SIG-M5 treated with dmso at 0.1 percent for 504 hours (cell line): ENCODE data around the gene YTHDC1.
"Not testable (repeated sequence)": the region's sequence is repeated elsewhere in the genome, so short reads cannot be mapped to it uniquely, and the experiment has no call there.

Source experiments
- DNase-seq: peaks from one replicate; lab custom pipeline; 2025; ENCODE audit not compliant: unreplicated experiment; lab: John Stamatoyannopoulos, UW

YTHDC1 gene

DNA sequence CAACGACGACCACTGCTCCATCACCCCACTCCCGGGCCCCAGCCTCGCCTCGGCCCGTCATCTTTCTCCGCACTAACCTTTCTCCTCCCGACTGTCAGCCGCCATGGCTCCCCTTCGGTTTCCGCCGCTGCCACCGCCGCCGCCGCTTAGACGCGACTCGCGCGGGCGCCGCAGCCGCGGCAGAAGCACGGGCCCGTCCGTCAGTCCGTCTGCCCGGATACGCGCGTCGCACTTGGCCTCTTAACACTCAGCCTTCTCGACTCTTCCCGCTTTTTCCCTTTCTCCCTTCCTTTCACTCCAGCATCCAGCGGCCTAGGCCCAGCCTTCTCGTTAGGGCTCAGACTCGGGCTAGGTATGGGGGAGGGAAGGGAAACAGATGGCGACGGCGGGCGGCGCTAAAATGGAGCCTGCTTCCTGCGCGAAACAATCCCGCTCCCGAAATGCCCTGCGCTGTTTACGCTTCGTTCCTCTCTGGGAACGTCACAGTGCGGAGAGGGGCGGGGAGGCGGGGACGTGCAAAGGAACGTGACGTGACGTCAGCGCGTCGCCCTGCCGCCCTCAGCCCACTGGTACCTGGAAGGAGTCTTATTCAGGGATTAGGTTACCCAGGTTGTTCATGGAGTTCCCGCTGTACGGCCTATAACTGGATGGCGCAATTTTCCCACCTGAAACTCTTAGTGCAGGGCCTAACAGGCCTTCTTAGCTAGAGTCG, at the start of gene YTHDC1:
Gene YTHDC1 (minus strand): TSS at position 442 of the 712 bp plus-strand sequence. CDS start 337 bp downstream, at position 105.
- DNase-seq: peak; percentile 90

DNA sequence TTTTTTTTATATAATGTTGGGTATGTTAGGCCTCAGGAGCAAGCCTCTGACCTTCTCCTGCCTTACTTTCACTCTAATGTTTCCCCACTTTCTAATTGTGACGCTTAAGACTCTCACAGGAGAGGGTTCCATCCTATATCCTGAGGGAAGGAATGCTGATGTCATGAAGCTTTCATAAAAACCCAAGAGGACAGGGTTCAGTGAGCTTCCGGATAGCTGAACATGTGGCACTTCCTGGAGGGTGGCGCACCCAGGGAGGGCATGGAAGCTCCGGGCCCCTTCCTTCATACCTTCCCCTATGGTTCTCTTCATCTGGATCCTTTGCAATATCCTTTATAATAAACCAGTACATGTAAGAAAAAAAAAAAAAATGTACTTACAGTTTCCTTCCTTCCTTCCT, 49.4 kb upstream of the YTHDC1 start:
- no peak for DNase-seq

DNA sequence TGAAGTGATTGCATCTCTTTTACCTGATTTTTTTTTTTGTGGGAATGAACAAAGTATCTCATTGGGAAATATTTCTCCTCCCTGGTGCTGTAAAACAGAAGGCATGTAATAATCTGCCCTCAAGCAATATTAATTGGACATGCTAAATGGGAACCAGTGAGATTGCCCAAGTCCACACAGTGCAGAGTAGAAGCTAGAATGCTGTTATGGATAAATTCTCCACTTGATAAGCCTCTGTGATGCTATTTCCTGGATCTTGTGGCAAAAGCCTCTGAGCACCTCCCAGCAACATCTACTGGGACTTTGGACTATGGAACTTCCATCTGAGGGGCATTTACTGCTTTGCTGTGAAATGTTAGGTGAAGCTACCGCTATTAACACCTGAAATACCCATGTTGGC, 46.9 kb upstream of the YTHDC1 start:
- DNase-seq: no peak

DNA sequence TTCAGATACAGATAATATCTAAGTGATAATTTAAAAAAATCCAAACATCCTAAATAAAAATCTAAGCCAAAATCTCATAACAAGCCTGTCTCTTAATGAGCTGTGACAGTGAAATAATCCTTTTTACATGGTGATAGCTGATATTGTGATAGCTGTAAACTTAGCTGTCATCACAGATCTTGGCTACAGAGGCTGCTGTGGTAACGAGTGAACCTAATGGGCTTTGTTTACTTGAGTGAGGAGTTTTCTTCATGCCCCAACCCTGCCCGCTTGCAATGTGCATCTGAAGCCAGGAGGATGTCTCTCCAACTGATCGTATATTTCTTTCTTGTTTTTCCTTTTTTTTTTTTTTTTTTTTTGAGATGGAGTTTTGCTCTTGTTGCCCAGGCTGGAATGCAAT, 41.5 kb upstream of the YTHDC1 start:
- no peak for DNase-seq

DNA sequence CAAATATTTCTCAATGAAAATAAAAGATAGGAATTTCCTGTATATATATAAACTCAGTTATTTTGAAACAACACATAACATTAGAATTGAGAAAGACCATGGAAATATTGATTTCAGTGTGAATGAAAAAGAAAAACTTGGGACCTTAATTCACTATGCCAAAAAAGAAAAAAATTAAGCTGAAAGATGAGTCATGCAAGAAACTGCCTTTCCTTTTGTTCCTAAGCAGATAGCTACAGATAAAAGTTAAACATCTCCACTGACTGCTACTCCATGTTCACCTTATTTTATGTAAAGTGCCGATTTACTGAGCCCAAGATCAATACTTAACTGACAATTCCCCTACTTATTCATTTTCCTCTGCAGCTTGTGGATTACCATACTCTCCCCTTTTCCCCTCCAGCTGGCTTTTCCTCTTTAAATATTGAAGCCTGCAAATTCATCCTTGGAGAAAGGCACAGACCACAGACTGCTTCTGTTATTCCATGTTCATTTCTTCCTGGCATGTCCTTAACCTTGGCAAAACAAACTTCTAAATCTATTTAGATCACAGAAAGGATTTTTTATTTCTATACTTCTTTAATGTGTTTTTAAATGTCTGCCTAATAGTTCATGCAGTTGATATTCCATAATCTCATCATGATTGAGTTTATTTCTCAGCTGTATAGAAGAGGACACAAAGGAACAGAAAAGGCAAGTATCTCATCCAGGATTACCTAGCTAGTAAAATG, 40.5 kb upstream of the YTHDC1 start:
- no peak for DNase-seq

DNA sequence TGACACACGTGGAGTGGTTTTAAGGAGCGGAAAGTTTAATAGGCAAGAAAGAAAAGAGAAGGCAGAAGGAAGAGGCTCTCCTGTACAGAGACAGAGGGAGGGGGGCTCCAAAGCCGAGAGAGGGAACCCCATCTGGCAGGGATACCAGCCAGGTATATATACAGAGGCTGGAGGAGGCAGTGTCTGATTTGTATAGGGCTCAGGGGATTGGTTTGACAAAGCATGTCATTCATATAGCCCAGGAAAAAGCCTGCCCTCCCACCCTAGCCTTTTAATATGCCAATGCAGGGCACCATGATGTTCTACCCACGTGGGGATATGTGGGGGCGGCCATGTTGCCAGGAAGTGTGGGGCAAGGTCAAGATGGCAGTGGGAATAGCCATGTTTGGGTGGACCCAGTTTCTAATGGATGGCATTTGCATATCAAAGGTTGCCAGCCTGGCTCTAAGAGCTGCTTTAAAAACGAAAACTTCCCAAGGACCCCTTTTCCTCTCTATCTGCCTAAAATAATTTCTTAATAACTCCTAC, 39.6 kb upstream of the YTHDC1 start:
- DNase-seq: not testable (repeated sequence)

DNA sequence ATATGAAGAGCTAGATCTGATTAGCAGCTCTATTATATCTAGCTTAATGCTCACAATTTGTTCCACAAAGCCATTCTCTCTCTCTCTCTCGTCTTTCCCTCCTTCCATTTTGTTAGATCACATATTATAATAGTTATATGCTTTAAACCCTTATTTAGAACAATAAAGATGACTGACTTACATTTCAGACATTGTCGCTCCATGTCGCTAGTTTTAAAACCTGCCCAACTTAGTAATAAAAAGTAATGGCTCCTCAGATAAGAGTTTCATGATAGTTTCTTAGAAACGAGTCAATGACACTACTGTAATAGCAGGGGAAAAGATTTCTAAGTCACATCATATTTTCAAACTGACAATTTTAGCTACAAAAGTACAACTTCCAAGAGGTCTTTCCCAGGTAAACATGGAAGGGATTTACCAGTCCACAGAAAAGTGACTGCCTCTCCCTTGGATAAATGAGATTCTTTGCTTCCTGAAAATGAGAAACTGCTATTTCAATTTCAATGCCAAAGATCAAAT, 38.5 kb upstream of the YTHDC1 start:
- no peak for DNase-seq

DNA sequence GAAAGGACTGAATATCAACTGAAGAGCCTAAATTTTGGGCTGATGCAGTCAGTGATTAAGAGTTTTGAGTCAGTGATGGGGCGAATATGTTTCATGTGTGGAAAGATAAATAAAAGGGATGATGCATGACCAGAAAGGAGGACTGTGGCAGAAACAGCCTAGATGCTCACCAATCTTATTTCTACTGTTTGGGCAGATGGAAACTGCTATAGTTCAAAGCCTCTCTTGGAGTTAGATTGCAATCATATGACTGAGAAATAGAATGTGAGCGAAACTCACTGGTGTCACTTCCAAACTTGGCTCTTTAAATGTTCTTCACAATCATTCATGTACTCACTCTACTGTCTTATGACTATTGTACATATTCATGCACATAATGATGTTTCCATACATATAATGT, 35.4 kb upstream of the YTHDC1 start:
- no peak for DNase-seq

DNA sequence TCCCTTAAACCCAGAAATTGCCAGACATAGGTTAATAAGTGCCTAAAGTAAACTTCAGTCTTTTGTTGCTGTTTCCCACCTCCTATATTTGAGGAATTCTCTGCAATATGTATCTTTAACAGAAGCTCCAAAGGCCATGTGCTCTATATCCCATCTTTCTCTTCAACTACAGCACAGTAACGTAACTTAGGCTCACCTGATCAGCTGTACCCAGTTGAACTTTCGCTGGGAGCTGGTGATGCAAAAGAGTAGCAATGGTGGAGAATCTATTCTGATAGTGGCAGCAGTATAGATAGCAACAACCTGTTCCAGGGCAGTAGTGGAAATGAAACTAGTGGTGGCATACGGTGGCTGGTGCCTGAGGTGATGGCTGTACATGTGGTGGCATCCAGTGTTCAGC, 33.2 kb upstream of the YTHDC1 start:
- DNase-seq: no peak

DNA sequence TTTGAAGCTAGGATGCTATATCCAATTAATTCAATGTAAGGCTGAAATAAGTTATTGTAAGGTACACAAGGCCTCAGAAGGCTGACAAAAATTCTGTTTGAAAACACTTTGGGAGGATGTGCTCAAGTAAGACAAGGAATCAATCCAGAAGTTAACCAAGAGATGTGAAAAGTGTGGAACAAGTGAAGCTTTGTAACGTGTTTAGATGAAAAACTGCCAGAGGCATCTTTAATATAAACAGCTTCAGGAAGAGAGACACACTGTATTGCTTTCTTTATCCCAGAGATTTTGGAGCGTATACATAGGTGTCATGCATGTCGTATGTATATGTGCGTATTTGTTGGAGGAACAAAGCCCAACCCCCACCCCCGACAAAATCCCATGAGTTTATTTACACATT, 28.3 kb upstream of the YTHDC1 start:
- DNase-seq: no peak

DNA sequence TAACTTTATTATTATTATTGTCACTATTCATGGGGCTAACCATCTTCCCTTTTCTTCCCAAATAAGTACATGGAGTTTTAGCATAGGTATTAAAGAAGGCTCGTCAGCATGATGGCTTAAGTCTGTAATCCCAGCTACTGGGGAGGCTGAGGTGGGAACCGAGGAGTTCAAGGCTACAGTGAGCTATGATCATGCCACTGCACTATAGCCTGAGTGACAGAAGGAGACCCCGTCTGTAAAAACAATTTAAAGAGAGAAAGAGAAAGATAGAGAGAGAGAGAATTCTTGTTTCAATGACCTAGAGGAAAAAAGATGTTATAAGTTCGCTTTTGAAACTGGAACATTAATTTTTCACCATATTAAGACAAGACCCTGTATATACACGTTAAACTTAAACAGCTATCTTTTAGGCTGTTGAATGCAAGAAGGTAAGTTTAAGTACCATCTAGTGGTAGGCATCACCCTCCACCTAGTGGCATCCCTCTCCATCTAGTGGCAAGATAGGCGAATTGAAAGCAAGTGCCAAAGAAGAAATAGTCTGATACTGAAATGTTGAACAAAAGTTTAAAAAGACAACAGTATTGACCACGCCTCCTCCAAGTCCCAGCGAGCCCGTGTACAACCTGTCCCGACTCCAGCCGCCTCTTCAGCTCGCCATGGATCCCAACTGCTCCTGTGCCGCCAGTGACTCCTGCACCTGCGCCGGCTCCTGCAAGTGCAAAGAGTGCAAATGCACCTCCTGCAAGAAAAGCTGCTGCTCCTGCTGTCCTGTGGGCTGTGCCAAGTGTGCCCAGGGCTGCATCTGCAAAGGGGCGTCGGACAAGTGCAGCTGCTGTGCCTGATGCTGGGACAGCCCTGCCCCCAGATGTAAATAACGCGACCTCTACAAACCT, 26.0 kb upstream of the YTHDC1 start:
- DNase-seq: peak; percentile 50

DNA sequence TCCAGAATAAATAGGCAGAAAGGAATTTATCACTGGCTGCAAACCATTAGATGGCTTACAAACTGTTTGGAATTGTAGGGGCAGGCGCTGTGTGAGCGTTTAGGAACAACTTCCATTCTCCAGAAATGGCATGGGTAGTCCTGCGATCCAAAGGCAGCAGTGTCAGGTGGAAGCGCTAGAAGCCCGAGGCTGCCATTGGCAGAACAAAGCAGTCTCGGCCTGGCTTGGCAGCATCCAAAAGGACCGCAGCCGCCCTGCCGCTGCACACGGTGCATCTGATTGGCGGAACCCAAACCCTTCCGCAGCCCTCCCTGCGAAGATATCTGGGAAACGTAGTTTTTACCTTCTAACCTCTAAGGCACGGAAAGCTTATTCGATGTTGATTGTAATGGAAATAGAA, 23.6 kb upstream of the YTHDC1 start:
- DNase-seq: no peak

DNA sequence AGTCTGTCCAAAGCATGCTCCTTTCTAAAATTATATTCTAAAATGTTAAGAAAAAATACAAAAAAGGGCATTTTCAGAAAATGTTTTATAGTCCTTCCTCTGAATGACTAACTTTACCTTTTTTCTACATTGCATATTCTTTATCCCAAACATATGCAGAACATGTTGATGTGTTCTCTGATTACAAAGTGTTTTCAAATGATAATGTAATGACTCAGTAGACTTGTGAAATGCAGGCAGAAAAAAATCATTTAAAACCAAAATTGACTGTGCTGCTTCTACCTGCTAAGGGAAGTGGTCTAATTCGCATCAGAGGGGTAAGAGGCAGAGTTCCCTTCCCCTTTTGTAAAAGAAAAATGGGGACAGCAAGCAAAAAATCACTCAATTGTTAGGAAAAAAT, 22.7 kb upstream of the YTHDC1 start:
- no peak for DNase-seq

DNA sequence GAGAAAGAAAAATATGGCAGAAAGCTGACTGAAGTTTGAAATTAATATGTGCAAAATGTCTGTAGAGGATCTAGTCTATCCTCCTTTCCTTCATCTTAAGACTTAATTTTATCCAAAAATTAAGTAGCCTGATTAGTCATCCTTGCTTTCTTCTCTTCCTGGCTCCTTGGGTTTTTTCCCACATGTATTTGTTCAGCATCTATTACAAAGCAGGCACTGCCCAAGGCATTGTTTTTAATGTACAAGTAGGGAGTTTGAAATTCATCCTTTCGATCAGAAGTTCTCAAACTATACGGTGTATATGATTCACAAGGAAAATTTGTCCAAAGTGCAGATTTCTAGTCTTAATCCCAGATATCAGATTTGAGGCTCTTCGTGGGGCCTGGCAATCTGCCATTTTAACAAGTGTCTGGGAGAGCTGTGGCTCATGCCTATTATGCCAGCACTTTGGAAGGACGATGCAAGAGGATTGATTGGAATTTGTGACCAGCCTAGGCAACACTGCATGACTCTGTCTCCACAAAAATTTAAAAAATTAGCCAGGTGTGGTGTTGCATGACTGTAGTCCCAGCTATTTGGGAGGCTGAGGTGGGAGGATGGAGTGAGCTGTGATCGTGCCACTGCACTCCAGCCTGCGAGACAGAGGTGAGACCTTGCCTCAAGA, 19.4 kb upstream of the YTHDC1 start:
- DNase-seq: no peak

DNA sequence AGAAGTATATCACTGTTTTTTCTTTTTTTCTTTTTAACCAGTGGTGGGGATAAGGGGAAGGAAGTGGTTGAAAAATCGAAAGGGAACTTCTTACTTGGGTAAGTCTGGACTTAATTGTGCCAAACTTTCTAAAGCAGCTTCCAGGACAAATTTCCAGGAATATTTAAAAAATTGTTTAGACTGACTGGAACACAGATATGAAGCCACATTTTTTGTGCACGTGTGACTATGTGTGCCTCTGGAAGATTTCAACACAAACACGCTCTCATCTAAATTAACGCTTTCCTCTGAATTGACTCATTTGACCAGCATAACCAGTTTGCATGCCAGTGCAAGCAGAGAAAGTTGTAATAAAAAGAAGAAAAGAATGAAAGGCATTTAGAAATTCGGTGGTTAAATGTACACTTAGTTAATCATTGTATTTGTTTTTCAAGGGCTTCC, 18.8 kb upstream of the YTHDC1 start:
- DNase-seq: peak; percentile 28

DNA sequence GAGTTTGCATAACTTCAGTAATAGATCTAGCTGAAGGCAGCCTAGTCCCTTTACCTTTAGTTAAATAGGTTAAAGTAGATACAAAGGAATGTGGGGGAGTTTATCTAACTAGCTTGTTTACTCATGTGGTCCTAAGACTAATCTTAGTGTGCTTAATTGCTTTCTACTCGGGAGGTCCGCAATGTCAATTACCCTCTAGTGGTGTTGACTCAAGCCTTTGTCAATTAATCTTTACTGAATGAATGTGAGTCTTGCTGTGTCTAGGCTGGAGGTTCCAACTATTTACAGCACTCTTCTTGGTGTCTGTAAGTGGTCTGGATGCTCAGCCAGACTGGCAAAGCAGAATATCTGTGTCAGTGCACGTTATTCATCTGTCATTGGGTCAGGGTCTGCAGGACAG, 17.9 kb upstream of the YTHDC1 start:
- no peak for DNase-seq

DNA sequence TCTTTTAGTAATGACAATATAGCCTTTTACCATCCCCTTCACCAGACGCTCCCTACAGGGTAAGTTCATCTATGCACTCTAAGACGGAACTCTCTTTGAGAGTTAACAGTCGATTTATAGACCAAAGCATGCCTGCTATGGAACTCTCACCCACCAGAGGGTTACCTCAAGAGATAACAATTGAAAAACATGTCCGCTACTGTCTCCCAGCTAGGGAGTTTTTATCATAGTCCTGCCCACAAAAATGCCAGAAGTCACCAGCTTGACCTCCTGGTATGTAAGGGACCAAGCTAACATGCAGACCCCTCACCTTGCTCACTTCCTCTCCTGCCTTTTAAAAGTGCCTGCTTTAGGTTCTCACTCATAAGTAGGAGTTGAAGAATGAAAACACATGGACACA, 16.7 kb upstream of the YTHDC1 start:
- no peak for DNase-seq

DNA sequence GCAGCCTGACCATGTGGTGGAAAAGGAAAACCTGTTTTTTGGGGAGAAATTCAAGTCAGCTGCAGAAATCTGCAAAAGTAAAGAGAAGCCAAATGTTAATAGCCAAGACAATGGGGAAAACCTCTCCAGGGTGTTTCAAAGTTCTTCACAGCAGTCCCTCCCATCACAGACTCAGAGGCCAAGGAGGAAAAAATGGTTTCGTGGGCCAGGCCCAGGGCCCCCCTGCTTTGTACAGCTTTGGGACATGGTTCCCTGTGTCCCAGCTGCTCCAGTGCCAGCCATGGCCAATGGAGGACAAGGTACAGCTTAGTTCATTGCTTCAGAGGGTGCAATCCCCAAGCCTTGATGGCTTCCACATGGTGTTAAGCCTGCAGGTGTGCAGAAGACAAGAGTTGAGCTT, 15.2 kb upstream of the YTHDC1 start:
- no peak for DNase-seq

DNA sequence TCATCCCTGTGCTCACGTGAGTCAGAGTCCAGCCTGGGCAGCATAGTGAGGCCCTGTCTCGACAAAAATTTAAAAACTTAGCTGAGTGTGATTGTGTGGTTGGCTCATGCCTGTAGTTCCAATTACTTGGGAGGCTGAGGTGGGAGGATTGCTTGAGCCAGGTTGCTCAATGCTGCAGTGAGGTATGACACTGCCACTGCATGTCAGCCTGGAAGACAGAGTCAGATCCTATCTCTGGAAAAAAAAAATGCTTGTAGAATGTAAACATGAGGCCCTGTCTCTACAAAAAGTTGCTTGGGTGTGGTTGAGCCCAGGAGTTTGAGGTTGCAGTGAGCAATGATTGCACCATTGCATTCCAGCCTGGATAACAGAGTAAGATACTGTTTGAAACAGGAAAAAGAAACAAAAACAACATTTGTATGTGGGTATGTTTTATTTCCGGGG, 11.3 kb upstream of the YTHDC1 start:
- DNase-seq: peak; percentile 30

DNA sequence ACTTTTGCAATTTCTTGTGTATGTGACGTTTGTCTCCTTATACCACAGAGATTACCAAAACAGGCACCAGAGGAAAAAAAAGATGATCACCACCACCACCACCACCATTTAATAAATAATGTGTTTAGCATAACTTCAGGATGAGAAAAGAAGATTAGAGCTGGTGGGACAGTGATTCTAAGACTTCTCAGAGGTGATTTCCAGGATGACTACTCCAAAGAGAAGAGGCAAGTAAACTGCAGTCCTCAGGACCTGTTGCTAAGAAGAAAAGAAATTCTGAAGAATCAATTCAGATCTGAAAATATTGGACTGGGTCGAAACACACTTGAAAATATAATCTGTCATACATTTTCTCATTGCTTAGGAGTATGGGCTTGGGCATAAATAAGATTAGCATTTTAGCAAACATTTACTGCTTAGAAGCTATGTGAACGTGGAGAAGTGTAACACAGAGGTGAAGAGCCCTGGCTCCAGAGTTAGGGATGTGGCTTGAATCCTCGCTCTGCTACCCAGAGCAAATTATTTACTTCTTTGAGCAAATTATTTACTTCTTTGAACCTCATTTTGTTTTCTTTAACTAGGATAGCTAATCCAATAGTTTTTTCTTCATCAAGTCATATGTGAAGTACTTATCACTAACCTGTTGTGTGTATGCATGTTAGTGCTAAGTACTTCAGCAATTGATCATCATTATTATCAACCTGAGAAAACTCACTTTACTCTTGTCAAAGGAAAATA, 10.5 kb upstream of the YTHDC1 start:
- DNase-seq: no peak
